BLaER1 treated with 17β-estradiol and CSF1 and Interleukin-3, amounts not matched to agents 10 nM and 100 nM (cell line): Measurements from ENCODE around the gene PRMT2.

Experiments
- H3K27ac ChIP-seq, 11 experiments: shearing (Covaris generic); formaldehyde crosslinking; 2 replicates each; pipeline ENCODE4 v1.8.1; 2022
- H3K27me3 ChIP-seq, 11 experiments: shearing (Covaris generic); formaldehyde crosslinking; 2 replicates each; pipeline ENCODE4 v1.8.1; 2022
- H3K36me3 ChIP-seq, 11 experiments: shearing (Covaris generic); formaldehyde crosslinking; 2 replicates each; pipeline ENCODE4 v1.8.1; 2022
- H3K4me1 ChIP-seq, 10 experiments: shearing (Covaris generic); formaldehyde crosslinking; 2 replicates each; pipeline ENCODE4 v1.8.1; 2022
- H3K4me2 ChIP-seq, 11 experiments: shearing (Covaris generic); formaldehyde crosslinking; 2 replicates each; pipeline ENCODE4 v1.8.1; 2022
- H3K4me3 ChIP-seq, 10 experiments: shearing (Covaris generic); formaldehyde crosslinking; 2 replicates each; pipeline ENCODE4 v1.8.1; 2022
- H3K9ac ChIP-seq, 11 experiments: shearing (Covaris generic); formaldehyde crosslinking; 2 replicates each; pipeline ENCODE4 v1.8.1; 2022
- H3K9me3 ChIP-seq, 11 experiments: shearing (Covaris generic); formaldehyde crosslinking; replicated peaks in 1 of 11; 2 replicates each; pipeline ENCODE4 v1.8.1; 2022
- H4K20me1 ChIP-seq, 11 experiments: shearing (Covaris generic); formaldehyde crosslinking; 2 replicates each; pipeline ENCODE4 v1.8.1; 2022
- Cebpa-rat ChIP-seq, 11 experiments: shearing (Covaris generic); IDR thresholded peaks; 2 replicates each; pipeline ENCODE4 v1.8.1; 2022

Gene PRMT2

GRCh38 chr21:46613391-46613790 lies 22.1 kb upstream of the PRMT2 start:
- no peak for TF ChIP-seq Cebpa-rat (IDR thresholded peaks at IDR 0.05)
- H3K4me3 ChIP-seq, result no peak overlapping the region
- H3K4me2 ChIP-seq, result no peak overlapping the region
- no peaks in the 10 kb centered on the region for H3K27me3 ChIP-seq
- H3K4me1 ChIP-seq, result peaks cover 0 to 6% (median 2%) of the 10 kb centered on the region in 10 experiments; a peak in 5 of 20 replicates
- H3K36me3 ChIP-seq, result peaks cover 0 to 4% (median 0%) of the 10 kb centered on the region in 11 experiments; a peak in 1 of 22 replicates
- H3K27ac ChIP-seq, result no peak overlapping the region
- H3K9ac ChIP-seq, result no peak overlapping the region
- H3K9me3 ChIP-seq, result peaks cover 12 to 51% (median 18%) of the 10 kb centered on the region in 11 experiments
- no peaks in the 10 kb centered on the region for H4K20me1 ChIP-seq

GRCh38 chr21:46616050-46616449 lies 19.4 kb upstream of the PRMT2 start:
- Histone ChIP-seq H3K9ac (no peak overlapping the region), H3K4me2 (no peak overlapping the region), H3K36me3 (no peaks in the 10 kb centered on the region), H3K27ac (no peak overlapping the region), H3K9me3 (peaks cover 0 to 41% (median 4%) of the 10 kb centered on the region in 11 experiments; a peak in 19 of 22 replicates), H3K27me3 (no peaks in the 10 kb centered on the region), H4K20me1 (no peaks in the 10 kb centered on the region), H3K4me1 (peaks cover 0 to 22% (median 8%) of the 10 kb centered on the region in 10 experiments; a peak in 19 of 20 replicates), H3K4me3 (no peak overlapping the region)
- TF ChIP-seq Cebpa-rat (IDR thresholded peaks at IDR 0.05), result no peak

- Histone ChIP-seq H4K20me1 (no peaks in the 10 kb centered on the region), H3K4me3 (no peak overlapping the region), H3K36me3 (no peaks in the 10 kb centered on the region), H3K27me3 (no peaks in the 10 kb centered on the region), H3K9me3 (peaks cover 0 to 35% (median 0%) of the 10 kb centered on the region in 11 experiments; a peak in 11 of 22 replicates), H3K4me2 (peak overlapping the region in 1 of 11 experiments; percentile 28; a peak in 1 of 22 replicates), H3K9ac (no peak overlapping the region), H3K27ac (no peak overlapping the region), H3K4me1 (peaks cover 6 to 28% (median 14%) of the 10 kb centered on the region in 10 experiments)
- no peak for TF ChIP-seq Cebpa-rat (IDR thresholded peaks at IDR 0.05)
These were observed 18.8 kb upstream of the PRMT2 start for GRCh38 chr21:46616656-46617055.

GRCh38 chr21:46617267-46618051 lies 18.0 kb upstream of the PRMT2 start:
- H3K4me1 ChIP-seq, result peaks cover 12 to 34% (median 20%) of the 10 kb centered on the region in 10 experiments
- no peaks in the 10 kb centered on the region for H4K20me1 ChIP-seq
- no peaks in the 10 kb centered on the region for H3K36me3 ChIP-seq
- no peak overlapping the region for H3K9ac ChIP-seq
- no peak for TF ChIP-seq Cebpa-rat (IDR thresholded peaks at IDR 0.05)
- H3K9me3 ChIP-seq, result peaks cover 0 to 31% (median 0%) of the 10 kb centered on the region in 11 experiments; a peak in 10 of 22 replicates
- peak overlapping the region in 5 of 11 experiments; percentile 0 to 28 (median 17); a peak in 2 of 22 replicates for H3K4me2 ChIP-seq
- H3K27ac ChIP-seq, result no peak overlapping the region
- no peaks in the 10 kb centered on the region for H3K27me3 ChIP-seq
- no peak overlapping the region for H3K4me3 ChIP-seq

- peaks cover 23 to 47% (median 30%) of the 10 kb centered on the region in 10 experiments for H3K4me1 ChIP-seq
- H3K36me3 ChIP-seq, result no peaks in the 10 kb centered on the region
- TF ChIP-seq Cebpa-rat (IDR thresholded peaks at IDR 0.05), result no peak
- H3K27me3 ChIP-seq, result no peaks in the 10 kb centered on the region
- H4K20me1 ChIP-seq, result no peaks in the 10 kb centered on the region
- H3K4me3 ChIP-seq, result no peak overlapping the region
- H3K9ac ChIP-seq, result no peak overlapping the region
- H3K4me2 ChIP-seq, result peak overlapping the region in 1 of 11 experiments; percentile 15; a peak in 1 of 22 replicates
- H3K27ac ChIP-seq, result no peak overlapping the region
- H3K9me3 ChIP-seq, result peaks cover 0 to 31% (median 0%) of the 10 kb centered on the region in 11 experiments; a peak in 10 of 22 replicates
These were observed 16.6 kb upstream of the PRMT2 start for GRCh38 chr21:46618738-46619379.

GRCh38 chr21:46619846-46620245 lies 15.6 kb upstream of the PRMT2 start:
- TF ChIP-seq Cebpa-rat (IDR thresholded peaks at IDR 0.05), result no peak
- Histone ChIP-seq H3K9me3 (peaks cover 5 to 37% (median 9%) of the 10 kb centered on the region in 11 experiments), H4K20me1 (no peaks in the 10 kb centered on the region), H3K27me3 (no peaks in the 10 kb centered on the region), H3K4me1 (peaks cover 23 to 57% (median 31%) of the 10 kb centered on the region in 10 experiments), H3K36me3 (0 out of 22 replicates have a peak, but pooled peaks cover 0 to 2% (median 0%) of the 10 kb centered on the region in 11 experiments), H3K27ac (peak overlapping the region in 1 of 11 experiments; percentile 93; a peak in 2 of 22 replicates), H3K4me3 (no peak overlapping the region), H3K9ac (no peak overlapping the region), H3K4me2 (no peak overlapping the region)

- Histone ChIP-seq H3K4me2 (peak overlapping the region; percentile 65 to 86 (median 77); a peak in 19 of 22 replicates), H3K9ac (no peak overlapping the region; a peak in 1 of 22 replicates), H3K9me3 (peaks cover 15 to 41% (median 19%) of the 10 kb centered on the region in 11 experiments), H3K27me3 (no peaks in the 10 kb centered on the region), H3K27ac (peak overlapping the region in 9 of 11 experiments; percentile 81 to 93 (median 89); a peak in 14 of 22 replicates), H3K4me1 (peaks cover 23 to 66% (median 31%) of the 10 kb centered on the region in 10 experiments), H4K20me1 (no peaks in the 10 kb centered on the region), H3K36me3 (peaks cover 0 to 12% (median 0%) of the 10 kb centered on the region in 11 experiments; a peak in 5 of 22 replicates), H3K4me3 (no peak overlapping the region)
- TF ChIP-seq Cebpa-rat (IDR thresholded peaks at IDR 0.05), result no peak
These were observed 14.6 kb upstream of the PRMT2 start for GRCh38 chr21:46620846-46621245.

GRCh38 chr21:46621457-46622182 lies 13.9 kb upstream of the PRMT2 start:
- peaks cover 23 to 41% (median 27%) of the 10 kb centered on the region in 11 experiments for H3K9me3 ChIP-seq
- H3K27me3 ChIP-seq, result no peaks in the 10 kb centered on the region
- TF ChIP-seq Cebpa-rat (IDR thresholded peaks at IDR 0.05), result no peak
- peak overlapping the region; percentile 33 to 81 (median 73); a peak in 20 of 22 replicates for H3K9ac ChIP-seq
- H3K4me3 ChIP-seq, result peak overlapping the region in 1 of 10 experiments; percentile 5; a peak in 2 of 20 replicates
- H3K4me2 ChIP-seq, result peak overlapping the region; percentile 65 to 86 (median 77)
- H3K36me3 ChIP-seq, result peaks cover 0 to 19% (median 0%) of the 10 kb centered on the region in 11 experiments; a peak in 5 of 22 replicates
- peak overlapping the region; percentile 71 to 93 (median 87); a peak in 21 of 22 replicates for H3K27ac ChIP-seq
- no peaks in the 10 kb centered on the region for H4K20me1 ChIP-seq
- peaks cover 23 to 74% (median 31%) of the 10 kb centered on the region in 10 experiments for H3K4me1 ChIP-seq
